OCI-LY1 (cell line): ENCODE data around the gene PIK3R4.

Experiments
- EZH2 ChIP-seq: fragments of 200-600 bp; sonication (generic), shearing (Covaris generic); IDR thresholded peaks from 2 replicates; pipeline ENCODE4 v1.8.0; 2017; ENCODE audit warnings: borderline replicate concordance, mixed run types, mild to moderate bottlenecking, antibody characterized with exemption, low read length, moderate library complexity, mixed read lengths
- TF ChIP-seq, protein P1 (sequence below): fragments of 200-600 bp; sonication (generic), shearing (Covaris generic); IDR thresholded peaks from 2 replicates; pipeline ENCODE4 v1.5.1; 2017; ENCODE audit warnings: mild to moderate bottlenecking, antibody characterized with exemption, low read length, moderate library complexity, mixed read lengths

DNA sequence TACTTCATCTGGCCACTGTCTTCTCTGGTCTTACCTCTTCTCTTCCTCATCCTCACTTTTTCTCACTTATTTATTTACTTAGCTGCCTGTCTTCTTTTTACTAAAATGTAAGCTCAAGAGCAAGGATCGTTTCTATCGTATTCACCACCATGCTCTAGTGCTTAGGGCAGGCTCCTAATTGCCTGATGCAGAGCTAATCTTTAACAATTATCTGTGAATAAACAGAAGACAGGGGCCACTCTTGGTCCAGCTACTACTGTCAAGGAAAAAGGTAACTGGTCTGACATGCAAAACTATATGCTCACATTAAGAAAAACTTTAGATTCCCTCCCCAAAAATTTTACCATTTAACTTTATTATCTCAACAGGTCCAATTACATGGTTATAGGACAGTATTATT is 17.5 kb downstream of the PIK3R4 start:
- TF ChIP-seq, protein P1, sequence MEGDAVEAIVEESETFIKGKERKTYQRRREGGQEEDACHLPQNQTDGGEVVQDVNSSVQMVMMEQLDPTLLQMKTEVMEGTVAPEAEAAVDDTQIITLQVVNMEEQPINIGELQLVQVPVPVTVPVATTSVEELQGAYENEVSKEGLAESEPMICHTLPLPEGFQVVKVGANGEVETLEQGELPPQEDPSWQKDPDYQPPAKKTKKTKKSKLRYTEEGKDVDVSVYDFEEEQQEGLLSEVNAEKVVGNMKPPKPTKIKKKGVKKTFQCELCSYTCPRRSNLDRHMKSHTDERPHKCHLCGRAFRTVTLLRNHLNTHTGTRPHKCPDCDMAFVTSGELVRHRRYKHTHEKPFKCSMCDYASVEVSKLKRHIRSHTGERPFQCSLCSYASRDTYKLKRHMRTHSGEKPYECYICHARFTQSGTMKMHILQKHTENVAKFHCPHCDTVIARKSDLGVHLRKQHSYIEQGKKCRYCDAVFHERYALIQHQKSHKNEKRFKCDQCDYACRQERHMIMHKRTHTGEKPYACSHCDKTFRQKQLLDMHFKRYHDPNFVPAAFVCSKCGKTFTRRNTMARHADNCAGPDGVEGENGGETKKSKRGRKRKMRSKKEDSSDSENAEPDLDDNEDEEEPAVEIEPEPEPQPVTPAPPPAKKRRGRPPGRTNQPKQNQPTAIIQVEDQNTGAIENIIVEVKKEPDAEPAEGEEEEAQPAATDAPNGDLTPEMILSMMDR: no peak
- no peak for TF ChIP-seq EZH2
